Activated CD8-positive, alpha-beta memory T cell treated with anti-CD3 and anti-CD28 coated beads, Interleukin-2, amount 50 U/mL, for 24 hours (primary cell): ENCODE data around the gene DCTN1.

Source experiments
- DNase-seq: peaks from one replicate; pipeline ENCODE4 v3.0.0-alpha.2; 2020; ENCODE audit errors: extremely low read depth

Gene DCTN1

GRCh38 chr2:74321737-74322136 lies 58.4 kb downstream of the DCTN1 start:
- DNase-seq, result no peak

- DNase-seq, result no peak
These were observed 62.4 kb downstream of the DCTN1 start for GRCh38 chr2:74317701-74318100.

GRCh38 chr2:74316627-74317295 lies 63.4 kb downstream of the DCTN1 start:
- no peak for DNase-seq

GRCh38 chr2:74314107-74314506 lies 66.0 kb downstream of the DCTN1 start:
- no peak for DNase-seq

GRCh38 chr2:74313497-74313896 lies 66.6 kb downstream of the DCTN1 start:
- DNase-seq, result no peak

GRCh38 chr2:74312913-74313312 lies 67.2 kb downstream of the DCTN1 start:
- no peak for DNase-seq
